HCT116 (cell line): ENCODE results near the gene DCTD. TPM values are rescaled to one million over a fixed set of nuclear protein-coding genes. Genes with fewer than 3 reads are reported as not detected.

Source experiments
- ATAC-seq: fragments of 200-7000 bp; cut with Tn5 transposase; 2 replicates; pipeline ENCODE4 v1.9.1; 2020; ENCODE audit warnings: mild to moderate bottlenecking, moderate library complexity
- BruUV-seq: library from RNA; stranded (reverse); fragments of 400-500 nt; replicated peaks from 2 replicates; lab custom pipeline; 2021; lab: Mats Ljungman, UMichigan
- CTCF ChIA-PET: fragments of 300-600 bp; sonication (Branson Sonifier 250); formaldehyde crosslinking; loops from one replicate; lab custom pipeline; 2021; ENCODE audit warnings: antibody characterized with exemption; lab: Charles Lee
- POLR2A ChIA-PET: fragments of 300-600, 350-600 bp; sonication (Branson Sonifier 250); formaldehyde crosslinking; loops from one replicate; lab custom pipeline; 2021; ENCODE audit warnings: antibody characterized with exemption; lab: Charles Lee
- RAD21 ChIA-PET, 2 experiments: fragments of 300-600 bp; sonication (Branson Sonifier 250); formaldehyde crosslinking; loops; one replicate each; lab custom pipeline; 2023; ENCODE audit warnings: low total read pairs in 2 of 2; ENCODE audit not compliant: uncharacterized antibody in 2 of 2, unreplicated experiment in 2 of 2, low non-redundant PET in 1 of 2; lab: Charles Lee
- DNase-seq: peaks from one replicate; pipeline ENCODE4 v3.0.0-alpha.2; 2010; ENCODE audit warnings: low read depth, low spot score
- H2AFZ ChIP-seq: fragments of 200-600 bp; shearing (Covaris generic), sonication (generic); 2 replicates; pipeline ENCODE4 v1.6.1; 2017; ENCODE audit warnings: low read depth, mixed run types, mixed read lengths, antibody characterized with exemption, low read length; ENCODE audit not compliant: poor library complexity, severe bottlenecking
- H3K27ac ChIP-seq: 2 replicates; pipeline ENCODE4 v1.5.1; 2012; ENCODE audit warnings: low read depth, low read length
- H3K27me3 ChIP-seq: fragments of 200-600 bp; sonication (generic); 2 replicates; pipeline ENCODE4 v1.6.1; 2016; ENCODE audit warnings: mixed run types, low read length, mixed read lengths; ENCODE audit not compliant: insufficient read depth
- H3K36me3 ChIP-seq, 2 experiments: fragments of 200-500 bp in 1 of 2; fragments of 200-600 bp in 1 of 2; sonication (Bioruptor generic) in 1 of 2; sonication (generic) in 1 of 2; 2 replicates each; pipeline versions ENCODE4 v1.5.1 to v1.6.1; 2014 to 2016; ENCODE audit warnings: low read length in 2 of 2, inconsistent platforms in 1 of 2, mixed read lengths in 1 of 2, mixed run types in 1 of 2; ENCODE audit not compliant: insufficient read depth in 2 of 2, control insufficient read depth in 1 of 2
- H3K4me1 ChIP-seq, 2 experiments: fragments of 200-600 bp in 1 of 2; sonication (generic) in 1 of 2; 2 replicates each; pipeline versions ENCODE4 v1.5.1 to v1.6.1; 2012 to 2017; ENCODE audit warnings: low read length in 2 of 2, inconsistent platforms in 1 of 2, mild to moderate bottlenecking in 1 of 2, mixed read lengths in 1 of 2, mixed run types in 1 of 2, moderate library complexity in 1 of 2; ENCODE audit not compliant: insufficient read depth in 2 of 2, control insufficient read depth in 1 of 2
- H3K4me2 ChIP-seq: fragments of 200-600 bp; sonication (generic); 2 replicates; pipeline ENCODE4 v1.6.1; 2017; ENCODE audit warnings: mixed run types, low read length, mixed read lengths
- H3K4me3 ChIP-seq, 2 experiments: fragments of 200-600 bp in 1 of 2; sonication (generic) in 1 of 2; replicated peaks in 1 of 2; 2 replicates each; pipeline ENCODE4 v1.5.1; 2011 to 2016; ENCODE audit warnings: low read length in 2 of 2, control low read depth in 1 of 2, low read depth in 1 of 2, mild to moderate bottlenecking in 1 of 2, mixed read lengths in 1 of 2, mixed run types in 1 of 2
- H3K79me2 ChIP-seq: fragments of 200-600 bp; sonication (generic); 2 replicates; pipeline ENCODE4 v1.6.1; 2017; ENCODE audit warnings: mild to moderate bottlenecking, mixed run types, low read length, moderate library complexity, mixed read lengths; ENCODE audit not compliant: insufficient read depth
- H3K9ac ChIP-seq: fragments of 200-600 bp; sonication (generic); 2 replicates; pipeline ENCODE4 v1.6.1; 2016; ENCODE audit warnings: low read length, mixed read lengths
- H3K9me2 ChIP-seq: fragments of 200-600 bp; sonication (generic), shearing (Covaris generic); 2 replicates; pipeline ENCODE4 v1.6.1; 2017; ENCODE audit warnings: mixed run types, mild to moderate bottlenecking, moderate library complexity; ENCODE audit not compliant: insufficient read depth
- H3K9me3 ChIP-seq, 2 experiments: fragments of 200-500 bp in 1 of 2; fragments of 200-600 bp in 1 of 2; sonication (Bioruptor generic) in 1 of 2; sonication (generic) in 1 of 2; 2 replicates each; pipeline ENCODE4 v1.6.1; 2014 to 2017; ENCODE audit warnings: low read length in 2 of 2, mixed read lengths in 2 of 2, inconsistent platforms in 1 of 2, low read depth in 1 of 2, mild to moderate bottlenecking in 1 of 2, mixed run types in 1 of 2, moderate library complexity in 1 of 2; ENCODE audit not compliant: control insufficient read depth in 1 of 2, insufficient read depth in 1 of 2
- H4K20me1 ChIP-seq: fragments of 200-600 bp; sonication (generic), shearing (Covaris generic); 2 replicates; pipeline ENCODE4 v1.6.1; 2017; ENCODE audit warnings: mixed run types, mild to moderate bottlenecking, moderate library complexity; ENCODE audit not compliant: insufficient read depth
- CEBPB ChIP-seq: IDR thresholded peaks from 2 replicates; pipeline ENCODE4 v1.6.1; 2012; ENCODE audit warnings: low read depth
- EGR1 ChIP-seq: IDR thresholded peaks from 2 replicates; pipeline ENCODE4 v1.6.1; 2012; ENCODE audit warnings: low read depth
- ELF1 ChIP-seq: IDR thresholded peaks from 2 replicates; pipeline ENCODE4 v1.6.1; 2012; ENCODE audit warnings: low read depth, borderline replicate concordance
- EZH2 ChIP-seq: fragments of 200-600 bp; sonication (generic); IDR thresholded peaks from 2 replicates; pipeline ENCODE4 v1.6.1; 2017; ENCODE audit warnings: antibody characterized with exemption, mixed run types
- EZH2phosphoT487 ChIP-seq: fragments of 200-600 bp; IDR thresholded peaks from 2 replicates; pipeline ENCODE4 v1.6.1; 2018; ENCODE audit warnings: antibody characterized with exemption, borderline replicate concordance
- JUND ChIP-seq: IDR thresholded peaks from 2 replicates; pipeline ENCODE4 v1.6.1; 2012
- POLR2AphosphoS5 ChIP-seq: IDR thresholded peaks from 2 replicates; pipeline ENCODE4 v1.6.1; 2011; ENCODE audit warnings: mild to moderate bottlenecking, low read depth, low read length, moderate library complexity
- RAD21 ChIP-seq: IDR thresholded peaks from 2 replicates; pipeline ENCODE4 v1.6.1; 2012; ENCODE audit warnings: low read depth, mild to moderate bottlenecking
- SIN3A ChIP-seq: IDR thresholded peaks from 2 replicates; pipeline ENCODE4 v1.6.1; 2012; ENCODE audit warnings: low read depth
- SRF ChIP-seq: IDR thresholded peaks from 2 replicates; pipeline ENCODE4 v1.6.1; 2012; ENCODE audit warnings: low read depth
- TCF7L2 ChIP-seq: IDR thresholded peaks from 2 replicates; pipeline ENCODE4 v1.7.0; 2011; ENCODE audit warnings: borderline replicate concordance, inconsistent platforms; ENCODE audit not compliant: insufficient read depth, insufficient read length; ENCODE audit errors: extremely low read depth
- YY1 ChIP-seq: IDR thresholded peaks from 2 replicates; pipeline ENCODE4 v1.6.1; 2011; ENCODE audit warnings: low read length, low read depth, moderate library complexity, mild to moderate bottlenecking; ENCODE audit not compliant: insufficient replicate concordance; ENCODE audit errors: extremely low read depth
- ZFX ChIP-seq: fragments of 450-650 bp; IDR thresholded peaks from 2 replicates; pipeline ENCODE4 v1.6.1; 2017
- ZNF274 ChIP-seq: fragments of 200-500 bp; sonication (Bioruptor generic); IDR thresholded peaks from 2 replicates; pipeline ENCODE4 v1.6.1; 2014; ENCODE audit warnings: mild to moderate bottlenecking, low read depth, low read length, inconsistent platforms
- intact Hi-C: fragments of 100-400 bp; cut with micrococcal nuclease; formaldehyde crosslinking; loops from 2 replicates; pipeline ENCODE4 v1.10.0; 2022
- total RNA-seq: library from RNA; stranded (reverse); gene quantifications from one replicate; pipeline ENCODE4 v1.2.1, GENCODE V29; 2021; ENCODE audit not compliant: unreplicated experiment
- TF ChIP-seq, protein P1 (sequence below), 3 experiments: fragments of 200-600 bp in 1 of 3; sonication (generic) in 1 of 3; IDR thresholded peaks in 2 of 3; conservative IDR thresholded peaks in 1 of 3; 2 replicates each; pipeline ENCODE4 v1.5.1; 2012 to 2017; ENCODE audit warnings: low read depth in 2 of 3, low read length in 2 of 3, antibody characterized with exemption in 1 of 3, borderline replicate concordance in 1 of 3, control low read depth in 1 of 3, mild to moderate bottlenecking in 1 of 3, mixed read lengths in 1 of 3, mixed run types in 1 of 3, moderate library complexity in 1 of 3; ENCODE audit not compliant: insufficient read depth in 1 of 3
- TF ChIP-seq, protein P2 (sequence below): IDR thresholded peaks from 2 replicates; pipeline ENCODE4 v1.6.1; 2011; ENCODE audit warnings: mild to moderate bottlenecking, low read length, moderate library complexity; ENCODE audit not compliant: insufficient replicate concordance; ENCODE audit errors: extremely low read depth
- TF ChIP-seq, protein P3 (sequence below): IDR thresholded peaks from 2 replicates; pipeline ENCODE4 v1.6.1; 2012; ENCODE audit warnings: low read depth
- TF ChIP-seq, protein P4 (sequence below): IDR thresholded peaks from 2 replicates; pipeline ENCODE4 v1.6.1; 2012

DCTD gene
- total RNA-seq, 1 experiment from 2014 or later, result 96.3 TPM

DNA sequence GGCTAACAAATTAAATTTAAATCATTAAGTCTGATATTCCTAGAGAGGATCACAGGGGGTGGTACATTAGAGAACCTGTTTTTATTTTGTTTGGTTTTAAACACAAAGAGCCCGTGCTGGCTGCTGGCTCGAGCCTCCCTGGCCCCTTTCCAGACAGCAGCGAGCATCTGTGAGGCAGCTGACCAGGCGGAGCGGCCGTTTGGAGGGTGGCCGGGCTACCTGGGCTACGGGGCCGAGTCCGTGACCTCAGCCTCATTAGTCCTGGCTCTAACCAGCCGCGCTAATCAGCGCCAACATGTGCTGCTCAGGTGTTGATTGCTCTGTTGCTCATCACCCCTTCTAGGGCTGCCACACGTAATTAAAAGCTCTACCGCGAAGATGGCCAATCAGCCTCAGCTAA is 35.3 kb downstream of the DCTD start:
- BruUV-seq, result no TSS peak
- Histone ChIP-seq H3K4me1 (no peaks in the 10 kb centered on the region), H3K9ac (no peak overlapping the region), H3K9me2 (no peaks in the 10 kb centered on the region), H4K20me1 (no peaks in the 10 kb centered on the region), H3K27me3 (no peaks in the 10 kb centered on the region), H2AFZ (no peak overlapping the region), H3K27ac (no peak overlapping the region), H3K9me3 (peaks cover 15 to 16% of the 10 kb centered on the region in 2 experiments; a peak in 3 of 4 replicates), H3K4me3 (no peak overlapping the region), H3K36me3 (peaks cover 0 to 37% of the 10 kb centered on the region in 2 experiments), H3K4me2 (no peak overlapping the region), H3K79me2 (no peaks in the 10 kb centered on the region)
- no peak for ATAC-seq
- DNase-seq, result no peak
- intact Hi-C loops, result no loop called here
- TF ChIP-seq RAD21 (no peak), ELF1 (no peak), YY1 (no peak), ZNF274 (no peak), JUND (no peak), CEBPB (no peak), EZH2 (no peak), POLR2AphosphoS5 (no peak), EGR1 (no peak), SIN3A (no peak), EZH2phosphoT487 (no peak), TCF7L2 (no peak), ZFX (no peak), SRF (no peak)
- TF ChIP-seq, protein P1, sequence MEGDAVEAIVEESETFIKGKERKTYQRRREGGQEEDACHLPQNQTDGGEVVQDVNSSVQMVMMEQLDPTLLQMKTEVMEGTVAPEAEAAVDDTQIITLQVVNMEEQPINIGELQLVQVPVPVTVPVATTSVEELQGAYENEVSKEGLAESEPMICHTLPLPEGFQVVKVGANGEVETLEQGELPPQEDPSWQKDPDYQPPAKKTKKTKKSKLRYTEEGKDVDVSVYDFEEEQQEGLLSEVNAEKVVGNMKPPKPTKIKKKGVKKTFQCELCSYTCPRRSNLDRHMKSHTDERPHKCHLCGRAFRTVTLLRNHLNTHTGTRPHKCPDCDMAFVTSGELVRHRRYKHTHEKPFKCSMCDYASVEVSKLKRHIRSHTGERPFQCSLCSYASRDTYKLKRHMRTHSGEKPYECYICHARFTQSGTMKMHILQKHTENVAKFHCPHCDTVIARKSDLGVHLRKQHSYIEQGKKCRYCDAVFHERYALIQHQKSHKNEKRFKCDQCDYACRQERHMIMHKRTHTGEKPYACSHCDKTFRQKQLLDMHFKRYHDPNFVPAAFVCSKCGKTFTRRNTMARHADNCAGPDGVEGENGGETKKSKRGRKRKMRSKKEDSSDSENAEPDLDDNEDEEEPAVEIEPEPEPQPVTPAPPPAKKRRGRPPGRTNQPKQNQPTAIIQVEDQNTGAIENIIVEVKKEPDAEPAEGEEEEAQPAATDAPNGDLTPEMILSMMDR (IDR thresholded peaks at IDR 0.05 in 2 of 3, conservative IDR thresholded peaks at IDR 0.05 in 1 of 3; ENCODE audit: borderline replicate concordance in 1 of 3, insufficient read depth in 1 of 3, low read depth in 2 of 3, low read length in 2 of 3), result no peak
- TF ChIP-seq, protein P2, sequence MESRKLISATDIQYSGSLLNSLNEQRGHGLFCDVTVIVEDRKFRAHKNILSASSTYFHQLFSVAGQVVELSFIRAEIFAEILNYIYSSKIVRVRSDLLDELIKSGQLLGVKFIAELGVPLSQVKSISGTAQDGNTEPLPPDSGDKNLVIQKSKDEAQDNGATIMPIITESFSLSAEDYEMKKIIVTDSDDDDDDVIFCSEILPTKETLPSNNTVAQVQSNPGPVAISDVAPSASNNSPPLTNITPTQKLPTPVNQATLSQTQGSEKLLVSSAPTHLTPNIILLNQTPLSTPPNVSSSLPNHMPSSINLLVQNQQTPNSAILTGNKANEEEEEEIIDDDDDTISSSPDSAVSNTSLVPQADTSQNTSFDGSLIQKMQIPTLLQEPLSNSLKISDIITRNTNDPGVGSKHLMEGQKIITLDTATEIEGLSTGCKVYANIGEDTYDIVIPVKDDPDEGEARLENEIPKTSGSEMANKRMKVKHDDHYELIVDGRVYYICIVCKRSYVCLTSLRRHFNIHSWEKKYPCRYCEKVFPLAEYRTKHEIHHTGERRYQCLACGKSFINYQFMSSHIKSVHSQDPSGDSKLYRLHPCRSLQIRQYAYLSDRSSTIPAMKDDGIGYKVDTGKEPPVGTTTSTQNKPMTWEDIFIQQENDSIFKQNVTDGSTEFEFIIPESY, result no peak
- TF ChIP-seq, protein P3, sequence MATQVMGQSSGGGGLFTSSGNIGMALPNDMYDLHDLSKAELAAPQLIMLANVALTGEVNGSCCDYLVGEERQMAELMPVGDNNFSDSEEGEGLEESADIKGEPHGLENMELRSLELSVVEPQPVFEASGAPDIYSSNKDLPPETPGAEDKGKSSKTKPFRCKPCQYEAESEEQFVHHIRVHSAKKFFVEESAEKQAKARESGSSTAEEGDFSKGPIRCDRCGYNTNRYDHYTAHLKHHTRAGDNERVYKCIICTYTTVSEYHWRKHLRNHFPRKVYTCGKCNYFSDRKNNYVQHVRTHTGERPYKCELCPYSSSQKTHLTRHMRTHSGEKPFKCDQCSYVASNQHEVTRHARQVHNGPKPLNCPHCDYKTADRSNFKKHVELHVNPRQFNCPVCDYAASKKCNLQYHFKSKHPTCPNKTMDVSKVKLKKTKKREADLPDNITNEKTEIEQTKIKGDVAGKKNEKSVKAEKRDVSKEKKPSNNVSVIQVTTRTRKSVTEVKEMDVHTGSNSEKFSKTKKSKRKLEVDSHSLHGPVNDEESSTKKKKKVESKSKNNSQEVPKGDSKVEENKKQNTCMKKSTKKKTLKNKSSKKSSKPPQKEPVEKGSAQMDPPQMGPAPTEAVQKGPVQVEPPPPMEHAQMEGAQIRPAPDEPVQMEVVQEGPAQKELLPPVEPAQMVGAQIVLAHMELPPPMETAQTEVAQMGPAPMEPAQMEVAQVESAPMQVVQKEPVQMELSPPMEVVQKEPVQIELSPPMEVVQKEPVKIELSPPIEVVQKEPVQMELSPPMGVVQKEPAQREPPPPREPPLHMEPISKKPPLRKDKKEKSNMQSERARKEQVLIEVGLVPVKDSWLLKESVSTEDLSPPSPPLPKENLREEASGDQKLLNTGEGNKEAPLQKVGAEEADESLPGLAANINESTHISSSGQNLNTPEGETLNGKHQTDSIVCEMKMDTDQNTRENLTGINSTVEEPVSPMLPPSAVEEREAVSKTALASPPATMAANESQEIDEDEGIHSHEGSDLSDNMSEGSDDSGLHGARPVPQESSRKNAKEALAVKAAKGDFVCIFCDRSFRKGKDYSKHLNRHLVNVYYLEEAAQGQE, result no peak
- TF ChIP-seq, protein P4, sequence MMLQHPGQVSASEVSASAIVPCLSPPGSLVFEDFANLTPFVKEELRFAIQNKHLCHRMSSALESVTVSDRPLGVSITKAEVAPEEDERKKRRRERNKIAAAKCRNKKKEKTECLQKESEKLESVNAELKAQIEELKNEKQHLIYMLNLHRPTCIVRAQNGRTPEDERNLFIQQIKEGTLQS, result no peak
- ChIA-PET RAD21 (no interaction called here), POLR2A (no interaction called here), CTCF (no interaction called here)
